Measurements from ENCODE around the gene SH3GL3. TPM values are rescaled to one million over a fixed set of nuclear protein-coding genes. Genes with fewer than 3 reads are reported as not detected.

The SH3GL3 gene
- total RNA-seq, 1 donor from 2014 or later, result 1.2 TPM

GRCh38 chr15:83498374-83498773, 51.2 kb downstream of the SH3GL3 start:
- H3K27me3 Mint-ChIP-seq, result no peaks in the 10 kb centered on the region
- no peak for DNase-seq (ENCODE audit: low spot score, unreplicated experiment)
- peaks cover 9% of the 10 kb centered on the region for H3K4me1 Mint-ChIP-seq (ENCODE audit: low read depth)
- H3K27ac Mint-ChIP-seq, result peak overlapping the region; percentile 79
- H3K9me3 Mint-ChIP-seq (ENCODE audit: low read depth), result peaks cover 11% of the 10 kb centered on the region
- no peak overlapping the region for H3K4me3 Mint-ChIP-seq (ENCODE audit: low read depth)
- peaks cover 5% of the 10 kb centered on the region for H3K36me3 Mint-ChIP-seq (ENCODE audit: insufficient read depth)
- TF ChIP-seq CTCF (IDR thresholded peaks at IDR 0.05; ENCODE audit: unreplicated experiment), result no peak

GRCh38 chr15:83498801-83499200, 51.7 kb downstream of the SH3GL3 start:
- peaks cover 5% of the 10 kb centered on the region for H3K36me3 Mint-ChIP-seq (ENCODE audit: insufficient read depth)
- H3K4me1 Mint-ChIP-seq (ENCODE audit: low read depth), result peaks cover 9% of the 10 kb centered on the region
- H3K27me3 Mint-ChIP-seq, result no peaks in the 10 kb centered on the region
- no peak for DNase-seq (ENCODE audit: low spot score, unreplicated experiment)
- H3K4me3 Mint-ChIP-seq (ENCODE audit: low read depth), result no peak overlapping the region
- TF ChIP-seq CTCF (IDR thresholded peaks at IDR 0.05; ENCODE audit: unreplicated experiment), result no peak
- peak overlapping the region; percentile 79 for H3K27ac Mint-ChIP-seq
- H3K9me3 Mint-ChIP-seq (ENCODE audit: low read depth), result peaks cover 11% of the 10 kb centered on the region

- Mint-ChIP-seq H3K4me3 (ENCODE audit: low read depth) (no peak overlapping the region), H3K27ac (peak overlapping the region; percentile 51), H3K4me1 (ENCODE audit: low read depth) (peaks cover 9% of the 10 kb centered on the region), H3K27me3 (no peaks in the 10 kb centered on the region), H3K36me3 (ENCODE audit: insufficient read depth) (peaks cover 5% of the 10 kb centered on the region), H3K9me3 (ENCODE audit: low read depth) (peaks cover 11% of the 10 kb centered on the region)
- TF ChIP-seq CTCF (IDR thresholded peaks at IDR 0.05; ENCODE audit: unreplicated experiment), result no peak
- DNase-seq (ENCODE audit: low spot score, unreplicated experiment), result no peak
These were observed 52.3 kb downstream of the SH3GL3 start for GRCh38 chr15:83499476-83499875.

DNA sequence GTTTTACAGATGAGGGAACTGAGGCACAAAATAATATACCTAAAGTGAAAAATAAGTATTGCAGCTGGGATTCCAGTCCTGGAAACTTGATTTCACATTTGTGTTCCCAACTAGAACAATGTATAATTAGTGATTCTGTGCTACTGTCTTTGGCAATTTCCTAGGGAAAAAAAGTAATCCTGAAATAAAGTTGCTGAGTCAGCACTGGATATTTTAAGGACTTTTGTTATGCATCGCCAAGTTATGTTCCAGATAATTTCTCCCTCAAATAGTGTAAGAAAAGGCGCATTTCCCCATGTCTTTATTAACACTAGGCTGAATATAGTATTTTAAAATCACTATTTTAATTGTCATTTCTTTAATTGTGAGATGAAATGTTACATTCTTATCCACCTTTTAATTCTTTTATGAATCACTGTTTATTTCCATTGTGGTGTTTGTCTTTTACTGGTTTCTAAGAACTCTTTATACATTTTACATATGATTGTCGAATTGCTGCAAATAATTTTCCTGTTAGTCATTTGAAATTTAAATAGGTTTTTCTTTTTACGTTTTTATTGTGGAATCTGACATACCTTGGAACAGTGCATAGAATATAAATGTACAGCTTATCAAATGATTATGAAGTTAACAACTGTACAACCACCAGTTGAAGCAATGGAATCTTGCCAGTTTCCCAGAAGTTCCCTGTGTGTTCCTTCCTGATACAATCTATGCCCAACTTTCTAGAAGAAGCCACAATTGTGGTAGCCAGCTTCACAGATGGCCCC, 56.6 kb downstream of the SH3GL3 start:
- peaks cover 5% of the 10 kb centered on the region for H3K4me1 Mint-ChIP-seq (ENCODE audit: low read depth)
- no peak overlapping the region for H3K27ac Mint-ChIP-seq
- TF ChIP-seq CTCF (IDR thresholded peaks at IDR 0.05; ENCODE audit: unreplicated experiment), result no peak
- H3K9me3 Mint-ChIP-seq (ENCODE audit: low read depth), result peaks cover under 1% of the 10 kb centered on the region
- H3K27me3 Mint-ChIP-seq, result no peaks in the 10 kb centered on the region
- H3K4me3 Mint-ChIP-seq (ENCODE audit: low read depth), result no peak overlapping the region
- no peak for DNase-seq (ENCODE audit: low spot score, unreplicated experiment)
- peaks cover 1% of the 10 kb centered on the region for H3K36me3 Mint-ChIP-seq (ENCODE audit: insufficient read depth)

DNA sequence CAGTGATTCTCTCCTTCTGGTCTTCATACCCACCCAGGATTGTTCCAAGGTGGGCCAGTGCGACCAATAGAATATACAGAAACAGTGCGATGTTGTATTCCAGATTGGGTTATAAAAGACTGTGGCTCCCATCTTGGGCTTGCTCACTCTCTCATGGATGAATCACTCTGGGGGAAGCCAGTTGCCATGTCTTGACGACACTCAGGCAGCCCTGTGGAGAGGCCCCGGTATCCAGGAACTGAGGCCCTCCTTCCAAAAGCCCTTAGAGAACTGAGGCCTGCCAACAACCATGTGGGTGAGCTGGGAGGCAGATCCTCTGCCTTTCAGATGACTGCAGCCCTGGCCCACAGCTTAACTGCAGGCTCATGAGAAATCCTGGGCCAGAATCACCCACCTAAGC, 57.2 kb downstream of the SH3GL3 start:
- Mint-ChIP-seq H3K27ac (no peak overlapping the region), H3K9me3 (ENCODE audit: low read depth) (no peaks in the 10 kb centered on the region), H3K4me3 (ENCODE audit: low read depth) (no peak overlapping the region), H3K27me3 (no peaks in the 10 kb centered on the region), H3K4me1 (ENCODE audit: low read depth) (peaks cover 3% of the 10 kb centered on the region), H3K36me3 (ENCODE audit: insufficient read depth) (no peaks in the 10 kb centered on the region)
- TF ChIP-seq CTCF (IDR thresholded peaks at IDR 0.05; ENCODE audit: unreplicated experiment), result no peak
- DNase-seq (ENCODE audit: low spot score, unreplicated experiment), result no peak

Measured in progenitor cell of endocrine pancreas (in vitro differentiated cells).